ENCODE results near the gene QPCTL. TPM values are rescaled to one million over a fixed set of nuclear protein-coding genes. Genes with fewer than 3 reads are reported as not detected.

Gene QPCTL
- total and polyA plus RNA-seq, 2 of the 13 experiments (the other 11 are each of a cell fraction or from before 2014, with no cell fraction given) = 16.0 to 19.1 TPM

DNA sequence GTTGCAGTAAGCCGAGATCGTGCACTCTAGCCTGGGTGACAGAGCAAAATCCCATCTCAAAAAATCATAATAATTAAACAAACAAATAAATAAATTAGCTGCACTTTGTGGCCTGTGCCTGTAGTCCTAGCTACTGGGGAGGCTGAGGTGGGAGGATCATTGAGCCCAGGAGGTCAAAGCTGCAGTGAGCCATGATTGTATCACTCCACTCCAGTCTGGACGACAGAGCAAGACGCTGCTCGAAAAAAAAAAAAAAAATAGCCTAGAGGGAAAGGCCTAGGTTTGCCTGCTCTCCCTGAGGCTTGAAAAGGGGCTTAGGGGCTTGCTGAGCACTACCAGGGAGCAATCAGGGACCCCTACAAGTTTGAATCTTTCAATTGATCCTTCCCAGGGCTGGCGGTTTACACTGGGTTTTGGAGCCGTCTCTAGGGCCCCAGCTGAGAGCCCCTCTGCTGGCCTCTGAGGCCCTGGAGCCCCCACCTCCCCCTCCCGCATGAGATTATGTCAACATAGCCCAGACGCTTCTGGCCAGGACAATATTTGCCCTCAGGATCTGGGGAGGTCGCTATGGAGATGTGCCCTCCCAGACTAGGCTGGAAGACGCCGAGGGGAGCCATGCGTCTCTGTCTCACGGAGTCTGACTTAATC, 34.8 kb upstream of the QPCTL start (continued):
- TF ChIP-seq ZNF570 (CRISPR knock-in tag; IDR thresholded peaks at IDR 0.05; ENCODE audit: borderline replicate concordance) (no peak), FOXK1 (CRISPR knock-in tag; IDR thresholded peaks at IDR 0.05; ENCODE audit: borderline replicate concordance, low read depth) (no peak), MAZ (IDR thresholded peaks at IDR 0.05; ENCODE audit: borderline replicate concordance, low read depth, low read length) (peak; percentile 58; the same call in 1 of the 2 replicates), MAZ (CRISPR knock-in tag; IDR thresholded peaks at IDR 0.05; ENCODE audit: low read depth) (peak; percentile 44; the same call in 1 of the 2 replicates)

DNA sequence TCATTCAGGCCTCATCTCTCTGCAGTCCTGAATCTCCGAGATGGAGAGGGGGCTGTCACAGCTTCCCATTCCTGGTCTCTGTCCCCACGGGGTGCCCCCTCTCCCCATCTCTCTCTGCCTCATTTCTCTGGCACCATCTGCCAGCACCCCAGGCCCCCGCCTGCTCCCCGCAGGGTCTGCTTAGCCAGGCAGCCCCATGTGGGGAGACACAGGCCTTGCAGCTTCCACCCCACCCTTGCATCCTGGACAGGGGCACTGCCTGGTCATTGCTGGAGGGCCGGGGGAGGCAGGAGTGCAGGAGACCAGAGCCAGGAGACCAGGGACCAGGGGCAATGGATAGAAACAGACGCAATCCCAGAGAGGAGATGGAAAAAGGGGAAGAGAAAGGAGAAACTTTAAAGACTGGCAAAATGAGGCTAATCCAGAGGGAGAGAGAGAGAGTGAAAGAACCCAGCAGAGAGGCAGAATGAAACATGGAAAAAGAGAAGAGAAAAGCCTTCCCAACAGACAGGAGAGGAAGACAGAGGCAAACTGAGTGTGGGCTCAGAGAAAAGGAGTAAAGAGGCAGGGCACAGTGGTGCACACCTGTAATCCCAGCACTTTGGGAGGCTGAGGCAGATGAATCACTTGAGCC, 33.3 kb upstream of the QPCTL start:
- in situ Hi-C loops (cut with HindIII; ENCODE audit: extremely low pct_ligation_motif_present, low pct_unique_long_range_greater_than_20kb) = no loop called here
- Histone ChIP-seq H3K27me3 (ENCODE audit: control insufficient read depth in 1 of 2, insufficient read depth in 2 of 2, low read length in 2 of 2) (peaks cover 0 to 2% of the 10 kb centered on the region in 2 experiments; a peak in 1 of 5 replicates), H2AFZ (ENCODE audit: low read length) (no peak overlapping the region), H3K4me3 (replicated peaks in 1 of 3; ENCODE audit: insufficient read depth in 1 of 3, low read depth in 2 of 3, low read length in 3 of 3) (no peak overlapping the region), H3K4me2 (ENCODE audit: low read depth, low read length) (no peak overlapping the region), H3K4me1 (ENCODE audit: insufficient read depth, low read length) (peaks cover 39% of the 10 kb centered on the region), H3K27ac (ENCODE audit: extremely low read length, insufficient read depth, low read length) (no peak overlapping the region), H3K79me2 (ENCODE audit: insufficient read depth, low read length) (no peaks in the 10 kb centered on the region), H3K9me3 (ENCODE audit: low read length) (no peaks in the 10 kb centered on the region), H3K36me3 (replicated peaks in 1 of 2; ENCODE audit: control insufficient read depth in 1 of 2, insufficient read depth in 2 of 2, low read length in 2 of 2) (no peaks in the 10 kb centered on the region), H3K9ac (ENCODE audit: insufficient read depth, low read depth, low read length) (no peak overlapping the region), H4K20me1 (ENCODE audit: insufficient read depth, low read length) (no peaks in the 10 kb centered on the region)
- POLR2A ChIA-PET = no interaction called here
- peak; percentile 46 for ATAC-seq
- BruUV-seq (replicated peaks) = no TSS peak
- intact Hi-C loops (cut with micrococcal nuclease; ENCODE audit: unreplicated experiment) = no loop called here
- WGBS (ENCODE audit: low lambda C conversion rate) = 13% methylated on average over 6 of the region's 6 CpGs
- no peak for FAIRE-seq
- CTCF ChIA-PET (ENCODE audit: low intra/inter-chr PET ratio, low total read pairs) = no interaction called here
- no peak for DNase-seq (ENCODE audit: low spot score)
- TF ChIP-seq, protein P1, sequence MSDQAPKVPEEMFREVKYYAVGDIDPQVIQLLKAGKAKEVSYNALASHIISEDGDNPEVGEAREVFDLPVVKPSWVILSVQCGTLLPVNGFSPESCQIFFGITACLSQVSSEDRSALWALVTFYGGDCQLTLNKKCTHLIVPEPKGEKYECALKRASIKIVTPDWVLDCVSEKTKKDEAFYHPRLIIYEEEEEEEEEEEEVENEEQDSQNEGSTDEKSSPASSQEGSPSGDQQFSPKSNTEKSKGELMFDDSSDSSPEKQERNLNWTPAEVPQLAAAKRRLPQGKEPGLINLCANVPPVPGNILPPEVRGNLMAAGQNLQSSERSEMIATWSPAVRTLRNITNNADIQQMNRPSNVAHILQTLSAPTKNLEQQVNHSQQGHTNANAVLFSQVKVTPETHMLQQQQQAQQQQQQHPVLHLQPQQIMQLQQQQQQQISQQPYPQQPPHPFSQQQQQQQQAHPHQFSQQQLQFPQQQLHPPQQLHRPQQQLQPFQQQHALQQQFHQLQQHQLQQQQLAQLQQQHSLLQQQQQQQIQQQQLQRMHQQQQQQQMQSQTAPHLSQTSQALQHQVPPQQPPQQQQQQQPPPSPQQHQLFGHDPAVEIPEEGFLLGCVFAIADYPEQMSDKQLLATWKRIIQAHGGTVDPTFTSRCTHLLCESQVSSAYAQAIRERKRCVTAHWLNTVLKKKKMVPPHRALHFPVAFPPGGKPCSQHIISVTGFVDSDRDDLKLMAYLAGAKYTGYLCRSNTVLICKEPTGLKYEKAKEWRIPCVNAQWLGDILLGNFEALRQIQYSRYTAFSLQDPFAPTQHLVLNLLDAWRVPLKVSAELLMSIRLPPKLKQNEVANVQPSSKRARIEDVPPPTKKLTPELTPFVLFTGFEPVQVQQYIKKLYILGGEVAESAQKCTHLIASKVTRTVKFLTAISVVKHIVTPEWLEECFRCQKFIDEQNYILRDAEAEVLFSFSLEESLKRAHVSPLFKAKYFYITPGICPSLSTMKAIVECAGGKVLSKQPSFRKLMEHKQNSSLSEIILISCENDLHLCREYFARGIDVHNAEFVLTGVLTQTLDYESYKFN (CRISPR knock-in tag; conservative IDR thresholded peaks at IDR 0.05) = no peak
- TF ChIP-seq AHR (CRISPR knock-in tag; IDR thresholded peaks at IDR 0.05) (no peak), SIN3B (IDR thresholded peaks at IDR 0.05; ENCODE audit: low read length) (no peak)
- TF ChIP-seq, protein P2, sequence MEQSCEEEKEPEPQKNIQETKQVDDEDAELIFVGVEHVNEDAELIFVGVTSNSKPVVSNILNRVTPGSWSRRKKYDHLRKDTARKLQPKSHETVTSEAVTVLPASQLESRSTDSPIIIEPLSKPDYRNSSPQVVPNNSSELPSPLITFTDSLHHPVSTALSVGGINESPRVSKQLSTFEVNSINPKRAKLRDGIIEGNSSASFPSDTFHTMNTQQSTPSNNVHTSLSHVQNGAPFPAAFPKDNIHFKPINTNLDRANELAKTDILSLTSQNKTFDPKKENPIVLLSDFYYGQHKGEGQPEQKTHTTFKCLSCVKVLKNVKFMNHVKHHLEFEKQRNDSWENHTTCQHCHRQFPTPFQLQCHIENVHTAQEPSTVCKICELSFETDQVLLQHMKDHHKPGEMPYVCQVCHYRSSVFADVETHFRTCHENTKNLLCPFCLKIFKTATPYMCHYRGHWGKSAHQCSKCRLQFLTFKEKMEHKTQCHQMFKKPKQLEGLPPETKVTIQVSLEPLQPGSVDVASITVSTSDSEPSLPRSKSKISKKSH (CRISPR knock-in tag; IDR thresholded peaks at IDR 0.05; ENCODE audit: borderline replicate concordance) = no peak
- TF ChIP-seq, protein P3, sequence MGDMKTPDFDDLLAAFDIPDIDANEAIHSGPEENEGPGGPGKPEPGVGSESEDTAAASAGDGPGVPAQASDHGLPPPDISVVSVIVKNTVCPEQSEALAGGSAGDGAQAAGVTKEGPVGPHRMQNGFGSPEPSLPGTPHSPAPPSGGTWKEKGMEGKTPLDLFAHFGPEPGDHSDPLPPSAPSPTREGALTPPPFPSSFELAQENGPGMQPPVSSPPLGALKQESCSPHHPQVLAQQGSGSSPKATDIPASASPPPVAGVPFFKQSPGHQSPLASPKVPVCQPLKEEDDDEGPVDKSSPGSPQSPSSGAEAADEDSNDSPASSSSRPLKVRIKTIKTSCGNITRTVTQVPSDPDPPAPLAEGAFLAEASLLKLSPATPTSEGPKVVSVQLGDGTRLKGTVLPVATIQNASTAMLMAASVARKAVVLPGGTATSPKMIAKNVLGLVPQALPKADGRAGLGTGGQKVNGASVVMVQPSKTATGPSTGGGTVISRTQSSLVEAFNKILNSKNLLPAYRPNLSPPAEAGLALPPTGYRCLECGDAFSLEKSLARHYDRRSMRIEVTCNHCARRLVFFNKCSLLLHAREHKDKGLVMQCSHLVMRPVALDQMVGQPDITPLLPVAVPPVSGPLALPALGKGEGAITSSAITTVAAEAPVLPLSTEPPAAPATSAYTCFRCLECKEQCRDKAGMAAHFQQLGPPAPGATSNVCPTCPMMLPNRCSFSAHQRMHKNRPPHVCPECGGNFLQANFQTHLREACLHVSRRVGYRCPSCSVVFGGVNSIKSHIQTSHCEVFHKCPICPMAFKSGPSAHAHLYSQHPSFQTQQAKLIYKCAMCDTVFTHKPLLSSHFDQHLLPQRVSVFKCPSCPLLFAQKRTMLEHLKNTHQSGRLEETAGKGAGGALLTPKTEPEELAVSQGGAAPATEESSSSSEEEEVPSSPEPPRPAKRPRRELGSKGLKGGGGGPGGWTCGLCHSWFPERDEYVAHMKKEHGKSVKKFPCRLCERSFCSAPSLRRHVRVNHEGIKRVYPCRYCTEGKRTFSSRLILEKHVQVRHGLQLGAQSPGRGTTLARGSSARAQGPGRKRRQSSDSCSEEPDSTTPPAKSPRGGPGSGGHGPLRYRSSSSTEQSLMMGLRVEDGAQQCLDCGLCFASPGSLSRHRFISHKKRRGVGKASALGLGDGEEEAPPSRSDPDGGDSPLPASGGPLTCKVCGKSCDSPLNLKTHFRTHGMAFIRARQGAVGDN (CRISPR knock-in tag; IDR thresholded peaks at IDR 0.05) = no peak
